ENCODE results near the gene NUBP1.
"Not testable (repeated sequence)": the region's sequence is repeated elsewhere in the genome, so short reads cannot be mapped to it uniquely, and the experiment has no call there.

The NUBP1 gene

DNA sequence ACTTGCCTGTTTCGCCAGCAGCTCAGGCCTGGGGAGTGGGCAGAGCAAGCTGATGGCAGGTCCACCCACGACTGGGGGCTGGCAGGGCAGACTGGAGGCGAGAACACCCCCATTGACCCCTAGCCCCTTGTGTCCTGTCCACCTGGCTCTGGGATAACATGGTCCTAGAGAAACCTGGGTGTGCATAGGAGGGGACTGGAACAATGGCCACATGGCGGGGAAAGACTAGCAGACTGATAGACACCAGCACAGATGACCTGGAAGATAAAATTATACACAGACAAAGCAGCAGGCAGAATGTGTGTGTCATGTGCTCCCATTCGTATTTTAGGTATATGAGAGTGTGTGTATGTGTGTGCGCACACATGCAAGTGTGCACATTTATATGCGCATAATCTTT is 23.5 kb downstream of the NUBP1 start:
- no peaks in the 10 kb centered on the region for H3K79me2 ChIP-seq (ENCODE audit: insufficient read depth, low read length)
- H3K27me3 ChIP-seq (ENCODE audit: insufficient read depth, low read length, poor library complexity): no peaks in the 10 kb centered on the region
- H2AFZ ChIP-seq (ENCODE audit: low read depth, low read length): no peak overlapping the region
- TF ChIP-seq, protein P1, sequence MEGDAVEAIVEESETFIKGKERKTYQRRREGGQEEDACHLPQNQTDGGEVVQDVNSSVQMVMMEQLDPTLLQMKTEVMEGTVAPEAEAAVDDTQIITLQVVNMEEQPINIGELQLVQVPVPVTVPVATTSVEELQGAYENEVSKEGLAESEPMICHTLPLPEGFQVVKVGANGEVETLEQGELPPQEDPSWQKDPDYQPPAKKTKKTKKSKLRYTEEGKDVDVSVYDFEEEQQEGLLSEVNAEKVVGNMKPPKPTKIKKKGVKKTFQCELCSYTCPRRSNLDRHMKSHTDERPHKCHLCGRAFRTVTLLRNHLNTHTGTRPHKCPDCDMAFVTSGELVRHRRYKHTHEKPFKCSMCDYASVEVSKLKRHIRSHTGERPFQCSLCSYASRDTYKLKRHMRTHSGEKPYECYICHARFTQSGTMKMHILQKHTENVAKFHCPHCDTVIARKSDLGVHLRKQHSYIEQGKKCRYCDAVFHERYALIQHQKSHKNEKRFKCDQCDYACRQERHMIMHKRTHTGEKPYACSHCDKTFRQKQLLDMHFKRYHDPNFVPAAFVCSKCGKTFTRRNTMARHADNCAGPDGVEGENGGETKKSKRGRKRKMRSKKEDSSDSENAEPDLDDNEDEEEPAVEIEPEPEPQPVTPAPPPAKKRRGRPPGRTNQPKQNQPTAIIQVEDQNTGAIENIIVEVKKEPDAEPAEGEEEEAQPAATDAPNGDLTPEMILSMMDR (IDR thresholded peaks at IDR 0.05; ENCODE audit: borderline replicate concordance, extremely low read depth, low read length, poor library complexity, severe bottlenecking): no peak
- TF ChIP-seq EZH2 (IDR thresholded peaks at IDR 0.05; ENCODE audit: borderline replicate concordance, low read depth, low read length, severe bottlenecking): no peak
- H3K27ac ChIP-seq (ENCODE audit: low read length): no peak overlapping the region
- ATAC-seq (ENCODE audit: insufficient read depth, low read depth): no peak
- H3K4me3 ChIP-seq (ENCODE audit: low read depth in 1 of 2, low read length in 2 of 2): no peak overlapping the region
- H3K9ac ChIP-seq (ENCODE audit: low read depth, low read length): no peak overlapping the region
- no peaks in the 10 kb centered on the region for H3K9me3 ChIP-seq (ENCODE audit: insufficient read depth, low read length, severe bottlenecking)
- DNase-seq: no peak
- H3K4me2 ChIP-seq (ENCODE audit: insufficient read depth, low read length): no peak overlapping the region
- H3K36me3 ChIP-seq (ENCODE audit: insufficient read depth, low read length): peaks cover 38% of the 10 kb centered on the region
- 0 out of 2 replicates have a peak, but pooled peaks cover 5% of the 10 kb centered on the region for H4K20me1 ChIP-seq (ENCODE audit: insufficient read depth, low read length)
- no peaks in the 10 kb centered on the region for H3K4me1 ChIP-seq (ENCODE audit: insufficient read depth, low read length)

DNA sequence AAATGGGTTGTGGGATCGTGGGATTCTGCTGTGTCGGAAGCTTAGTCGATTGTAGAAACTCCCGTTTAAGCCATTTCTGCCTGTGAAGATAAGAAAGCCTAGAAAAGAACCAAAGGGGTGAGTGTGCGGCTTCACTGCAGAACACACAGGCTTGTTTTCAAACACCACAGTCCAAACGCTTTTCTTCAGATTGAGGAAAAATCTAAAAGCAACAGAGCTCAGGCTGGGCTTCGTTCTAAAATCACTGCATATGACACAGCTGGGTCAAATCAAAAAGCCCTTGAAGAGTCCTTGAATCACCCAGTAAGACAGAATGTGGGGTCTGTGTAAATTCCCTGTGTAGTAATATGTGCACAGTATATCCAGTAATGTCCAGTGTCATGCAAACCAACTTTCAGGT is 25.7 kb downstream of the NUBP1 start:
- H3K27ac ChIP-seq (ENCODE audit: low read length): no peak overlapping the region
- H3K79me2 ChIP-seq (ENCODE audit: insufficient read depth, low read length): no peaks in the 10 kb centered on the region
- H3K9me3 ChIP-seq (ENCODE audit: insufficient read depth, low read length, severe bottlenecking): no peaks in the 10 kb centered on the region
- H2AFZ ChIP-seq (ENCODE audit: low read depth, low read length): no peak overlapping the region
- H3K4me3 ChIP-seq (ENCODE audit: low read depth in 1 of 2, low read length in 2 of 2): no peak overlapping the region
- no peak overlapping the region for H3K9ac ChIP-seq (ENCODE audit: low read depth, low read length)
- DNase-seq (no peak), ATAC-seq (ENCODE audit: insufficient read depth, low read depth) (no peak)
- no peak overlapping the region for H3K4me2 ChIP-seq (ENCODE audit: insufficient read depth, low read length)
- no peaks in the 10 kb centered on the region for H3K27me3 ChIP-seq (ENCODE audit: insufficient read depth, low read length, poor library complexity)
- H4K20me1 ChIP-seq (ENCODE audit: insufficient read depth, low read length): no peaks in the 10 kb centered on the region
- H3K36me3 ChIP-seq (ENCODE audit: insufficient read depth, low read length): peaks cover 19% of the 10 kb centered on the region
- no peak for TF ChIP-seq EZH2 (IDR thresholded peaks at IDR 0.05; ENCODE audit: borderline replicate concordance, low read depth, low read length, severe bottlenecking)
- TF ChIP-seq, protein P1 (IDR thresholded peaks at IDR 0.05; ENCODE audit: borderline replicate concordance, extremely low read depth, low read length, poor library complexity, severe bottlenecking): no peak
- no peaks in the 10 kb centered on the region for H3K4me1 ChIP-seq (ENCODE audit: insufficient read depth, low read length)

DNA sequence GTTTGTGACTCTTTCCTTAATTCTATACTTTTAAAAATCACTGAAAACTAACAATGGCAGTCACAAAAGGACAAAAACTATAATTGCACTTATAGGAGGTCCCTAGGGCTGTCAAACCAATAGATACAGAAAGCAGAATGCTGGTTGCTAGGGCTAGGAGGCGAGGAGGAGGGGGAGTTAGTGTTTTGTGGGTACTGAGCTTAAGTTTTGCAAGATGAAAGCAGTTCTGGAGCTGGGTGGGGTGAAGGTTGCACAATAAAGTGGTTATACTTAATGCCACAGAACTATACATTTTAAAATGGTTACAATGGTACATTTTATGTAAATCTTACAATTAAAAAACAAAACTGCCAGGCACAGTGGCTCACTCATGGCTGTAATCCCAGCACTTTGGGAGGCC is 27.3 kb downstream of the NUBP1 start:
- Histone ChIP-seq H3K9ac (ENCODE audit: low read depth, low read length) (no peak overlapping the region), H3K4me3 (ENCODE audit: low read depth in 1 of 2, low read length in 2 of 2) (no peak overlapping the region), H3K4me1 (ENCODE audit: insufficient read depth, low read length) (no peaks in the 10 kb centered on the region), H2AFZ (ENCODE audit: low read depth, low read length) (no peak overlapping the region), H3K36me3 (ENCODE audit: insufficient read depth, low read length) (peaks cover 13% of the 10 kb centered on the region), H3K4me2 (ENCODE audit: insufficient read depth, low read length) (no peak overlapping the region), H3K79me2 (ENCODE audit: insufficient read depth, low read length) (no peaks in the 10 kb centered on the region), H3K27ac (ENCODE audit: low read length) (no peak overlapping the region), H3K9me3 (ENCODE audit: insufficient read depth, low read length, severe bottlenecking) (no peaks in the 10 kb centered on the region), H4K20me1 (ENCODE audit: insufficient read depth, low read length) (no peaks in the 10 kb centered on the region), H3K27me3 (ENCODE audit: insufficient read depth, low read length, poor library complexity) (no peaks in the 10 kb centered on the region)
- no peak for ATAC-seq (ENCODE audit: insufficient read depth, low read depth)
- no peak for TF ChIP-seq EZH2 (IDR thresholded peaks at IDR 0.05; ENCODE audit: borderline replicate concordance, low read depth, low read length, severe bottlenecking)
- TF ChIP-seq, protein P1 (IDR thresholded peaks at IDR 0.05; ENCODE audit: borderline replicate concordance, extremely low read depth, low read length, poor library complexity, severe bottlenecking): no peak
- no peak for DNase-seq

DNA sequence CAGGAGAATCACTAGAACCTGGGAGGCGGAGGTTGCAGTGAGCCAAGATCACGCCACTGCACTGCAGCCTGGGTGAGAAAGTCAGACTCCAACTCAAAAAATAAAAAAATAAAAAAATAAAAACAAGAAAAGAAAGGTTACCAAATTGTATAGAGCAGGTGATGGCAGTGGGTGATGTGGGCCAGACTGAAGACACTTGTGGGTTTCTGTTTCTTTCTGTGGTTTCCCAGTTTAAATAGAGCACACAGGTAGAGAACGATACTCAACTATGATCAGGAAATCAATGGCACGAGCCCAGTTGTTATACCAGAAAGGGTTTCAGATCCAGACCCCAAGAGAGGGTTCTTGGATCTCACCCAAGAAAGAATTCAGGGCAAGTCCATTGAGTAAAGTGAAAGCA is 32.6 kb downstream of the NUBP1 start:
- H3K36me3 ChIP-seq (ENCODE audit: insufficient read depth, low read length): no peaks in the 10 kb centered on the region
- H4K20me1 ChIP-seq (ENCODE audit: insufficient read depth, low read length): no peaks in the 10 kb centered on the region
- H3K27me3 ChIP-seq (ENCODE audit: insufficient read depth, low read length, poor library complexity): peaks cover 7% of the 10 kb centered on the region
- H3K4me2 ChIP-seq (ENCODE audit: insufficient read depth, low read length): no peak overlapping the region
- no peaks in the 10 kb centered on the region for H3K4me1 ChIP-seq (ENCODE audit: insufficient read depth, low read length)
- TF ChIP-seq EZH2 (IDR thresholded peaks at IDR 0.05; ENCODE audit: borderline replicate concordance, low read depth, low read length, severe bottlenecking): no peak
- TF ChIP-seq, protein P1 (IDR thresholded peaks at IDR 0.05; ENCODE audit: borderline replicate concordance, extremely low read depth, low read length, poor library complexity, severe bottlenecking): no peak
- no peaks in the 10 kb centered on the region for H3K79me2 ChIP-seq (ENCODE audit: insufficient read depth, low read length)
- H3K9ac ChIP-seq (ENCODE audit: low read depth, low read length): no peak overlapping the region
- no peak overlapping the region for H3K4me3 ChIP-seq (ENCODE audit: low read depth in 1 of 2, low read length in 2 of 2)
- H3K27ac ChIP-seq (ENCODE audit: low read length): no peak overlapping the region
- H2AFZ ChIP-seq (ENCODE audit: low read depth, low read length): no peak overlapping the region
- H3K9me3 ChIP-seq (ENCODE audit: insufficient read depth, low read length, severe bottlenecking): no peaks in the 10 kb centered on the region
- no peak for DNase-seq
- peak; percentile 35; the same call in 1 of the 3 replicates for ATAC-seq (ENCODE audit: insufficient read depth, low read depth)

DNA sequence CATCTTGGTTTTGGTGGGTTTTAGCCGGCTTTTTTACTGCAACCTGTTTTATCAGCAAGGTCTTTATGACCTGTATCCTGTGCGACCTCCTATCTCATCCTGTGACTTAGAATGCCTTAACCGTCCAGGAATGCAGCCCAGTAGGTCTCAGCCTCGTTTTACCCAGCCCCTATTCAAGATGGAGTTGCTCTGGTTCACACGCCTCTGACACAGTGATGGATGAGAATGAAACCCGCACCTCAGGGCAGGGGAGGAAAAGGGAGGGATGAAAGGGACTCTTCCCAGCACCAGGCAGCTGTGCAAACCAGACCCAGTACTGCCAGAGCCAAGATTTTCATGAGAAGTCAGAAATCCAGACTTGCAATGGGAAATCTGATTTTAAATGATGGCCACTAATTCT is 33.3 kb downstream of the NUBP1 start:
- H3K79me2 ChIP-seq (ENCODE audit: insufficient read depth, low read length); H3K9ac ChIP-seq (ENCODE audit: low read depth, low read length); ATAC-seq (ENCODE audit: insufficient read depth, low read depth); DNase-seq; H3K4me1 ChIP-seq (ENCODE audit: insufficient read depth, low read length); H3K4me3 ChIP-seq (ENCODE audit: low read depth in 1 of 2, low read length in 2 of 2); H2AFZ ChIP-seq (ENCODE audit: low read depth, low read length); H3K4me2 ChIP-seq (ENCODE audit: insufficient read depth, low read length); H3K9me3 ChIP-seq (ENCODE audit: insufficient read depth, low read length, severe bottlenecking); H3K27ac ChIP-seq (ENCODE audit: low read length); H3K36me3 ChIP-seq (ENCODE audit: insufficient read depth, low read length); H4K20me1 ChIP-seq (ENCODE audit: insufficient read depth, low read length); H3K27me3 ChIP-seq (ENCODE audit: insufficient read depth, low read length, poor library complexity): not testable (repeated sequence)

All from DND-41 (cell line).